Activated CD8-positive, alpha-beta memory T cell treated with anti-CD3 and anti-CD28 coated beads, Interleukin-2, amount 50 U/mL, for 48 hours (primary cell): ENCODE data around the gene BIN1.

Source experiments
- DNase-seq: peaks from one replicate; pipeline ENCODE4 v3.0.0-alpha.2; 2020

BIN1 gene

GRCh38 chr2:127106991-127107621, at the start of gene BIN1:
Gene BIN1 (minus strand): TSS chr2:127107154. CDS start chr2:127106943, 211 bp downstream.
- DNase-seq = peak; percentile 84

- no peak for DNase-seq
Observed at GRCh38 chr2:127155947-127156346, 49.0 kb upstream of the BIN1 start.

GRCh38 chr2:127155028-127155581, 48.2 kb upstream of the BIN1 start:
- no peak for DNase-seq

GRCh38 chr2:127154396-127154795, 47.4 kb upstream of the BIN1 start:
- no peak for DNase-seq

GRCh38 chr2:127153691-127154158, 46.8 kb upstream of the BIN1 start:
- no peak for DNase-seq

GRCh38 chr2:127150996-127151395, 44.0 kb upstream of the BIN1 start:
- DNase-seq = no peak

- DNase-seq = no peak
Observed at GRCh38 chr2:127149384-127149783, 42.4 kb upstream of the BIN1 start.

GRCh38 chr2:127146820-127147502, 40.0 kb upstream of the BIN1 start:
- DNase-seq = no peak

GRCh38 chr2:127146071-127146725, 39.2 kb upstream of the BIN1 start:
- no peak for DNase-seq

- no peak for DNase-seq
Observed at GRCh38 chr2:127145280-127145895, 38.4 kb upstream of the BIN1 start.

- DNase-seq = no peak
Observed at GRCh38 chr2:127143841-127144782, 37.2 kb upstream of the BIN1 start.

- DNase-seq = no peak
Observed at GRCh38 chr2:127142663-127143630, 36.0 kb upstream of the BIN1 start.

GRCh38 chr2:127140538-127140937, 33.6 kb upstream of the BIN1 start:
- DNase-seq = no peak

GRCh38 chr2:127139766-127140165, 32.8 kb upstream of the BIN1 start:
- DNase-seq = no peak

- DNase-seq = no peak
Observed at GRCh38 chr2:127138281-127138680, 31.3 kb upstream of the BIN1 start.

- DNase-seq = no peak
Observed at GRCh38 chr2:127137741-127138140, 30.8 kb upstream of the BIN1 start.

GRCh38 chr2:127137225-127137624, 30.3 kb upstream of the BIN1 start:
- no peak for DNase-seq

- DNase-seq = no peak
Observed at GRCh38 chr2:127134833-127135830, 28.2 kb upstream of the BIN1 start.

GRCh38 chr2:127134235-127134634, 27.3 kb upstream of the BIN1 start:
- DNase-seq = no peak

GRCh38 chr2:127133793-127134192, 26.8 kb upstream of the BIN1 start:
- no peak for DNase-seq
